Cardiac muscle cell (in vitro differentiated cells and primary cell): Measurements from ENCODE around the gene RAPH1. TPM values are rescaled to one million over a fixed set of nuclear protein-coding genes. Genes with fewer than 3 reads are reported as not detected.

ENCODE experiments used
- DNase-seq, 2 donors: peaks; one replicate each; pipeline versions ENCODE4 v3.0.0 to v3.0.0-alpha.2; 2010 to 2017; ENCODE audit warnings: low read depth in 1 of 2, low spot score in 1 of 2
- H3K27ac ChIP-seq: fragments of 200-600 bp; sonication (generic); 2 replicates; pipeline ENCODE4 v1.5.1; 2016
- H3K27me3 ChIP-seq: fragments of 200-600 bp; sonication (generic); 2 replicates; pipeline ENCODE4 v1.6.0; 2016; ENCODE audit warnings: control low read depth
- H3K36me3 ChIP-seq: fragments of 200-600 bp; sonication (generic); 2 replicates; pipeline ENCODE4 v1.5.1; 2016; ENCODE audit warnings: control low read depth
- H3K4me1 ChIP-seq: fragments of 200-600 bp; sonication (generic); 2 replicates; pipeline ENCODE4 v1.8.1; 2017; ENCODE audit warnings: low read depth, mild to moderate bottlenecking, mixed run types
- H3K4me3 ChIP-seq: fragments of 200-600 bp; sonication (generic); 2 replicates; pipeline ENCODE4 v1.5.1; 2016; ENCODE audit warnings: mild to moderate bottlenecking
- H3K9me3 ChIP-seq: fragments of 200-600 bp; sonication (generic); 2 replicates; pipeline ENCODE4 v1.5.1; 2017; ENCODE audit warnings: low read depth, mild to moderate bottlenecking, control low read depth
- CTCF ChIP-seq: IDR thresholded peaks from 2 replicates; pipeline ENCODE4 v1.5.1; 2012; ENCODE audit warnings: low read depth, mild to moderate bottlenecking, low read length
- polyA plus RNA-seq: library from polyadenylated mRNA; unstranded; fragments of >200 nt; fragmentation: Nextera tagmentation; extraction: Ambion mirVana; gene quantifications from 2 replicates; pipeline ENCODE4 v1.2.1, GENCODE V29; 2016
- total RNA-seq: library from RNA; depleted of rRNA; stranded (reverse); fragments of >200 nt; gene quantifications from 2 replicates; pipeline ENCODE4 v1.2.3, GENCODE V29; 2016

Gene RAPH1
- total and polyA plus RNA-seq, 2 experiments from 2014 or later, result 3.4 to 36.5 TPM

GRCh38 chr2:203354966-203355365 is 180.1 kb downstream of the RAPH1 start:
- H3K4me3 ChIP-seq, result no peak overlapping the region
- H3K4me1 ChIP-seq, result peaks cover 4% of the 10 kb centered on the region
- no peak for TF ChIP-seq CTCF
- H3K27me3 ChIP-seq, result no peaks in the 10 kb centered on the region
- no peak for DNase-seq
- no peaks in the 10 kb centered on the region for H3K36me3 ChIP-seq
- no peak overlapping the region for H3K27ac ChIP-seq
- H3K9me3 ChIP-seq, result no peaks in the 10 kb centered on the region

- H3K27ac ChIP-seq, result no peak overlapping the region
- H3K36me3 ChIP-seq, result no peaks in the 10 kb centered on the region
- no peak overlapping the region for H3K4me3 ChIP-seq
- peaks cover 4% of the 10 kb centered on the region for H3K4me1 ChIP-seq
- no peaks in the 10 kb centered on the region for H3K9me3 ChIP-seq
- no peak for DNase-seq
- no peaks in the 10 kb centered on the region for H3K27me3 ChIP-seq
- no peak for TF ChIP-seq CTCF
These were observed 182.4 kb downstream of the RAPH1 start for GRCh38 chr2:203352604-203353255.

- Histone ChIP-seq H3K27ac (peak overlapping the region; percentile 10), H3K27me3 (no peaks in the 10 kb centered on the region), H3K36me3 (no peaks in the 10 kb centered on the region), H3K4me3 (no peak overlapping the region), H3K9me3 (no peaks in the 10 kb centered on the region), H3K4me1 (peaks cover 17% of the 10 kb centered on the region)
- TF ChIP-seq CTCF, result no peak
- DNase-seq, result no peak
These were observed 187.7 kb downstream of the RAPH1 start for GRCh38 chr2:203347375-203347774.

- no peaks in the 10 kb centered on the region for H3K9me3 ChIP-seq
- H3K4me3 ChIP-seq, result no peak overlapping the region
These were observed 188.5 kb downstream of the RAPH1 start for GRCh38 chr2:203346612-203347011.

GRCh38 chr2:203344667-203345066 is 190.4 kb downstream of the RAPH1 start:
- no peaks in the 10 kb centered on the region for H3K36me3 ChIP-seq
- no peaks in the 10 kb centered on the region for H3K9me3 ChIP-seq
- H3K27ac ChIP-seq, result no peak overlapping the region
- no peaks in the 10 kb centered on the region for H3K27me3 ChIP-seq
- no peak for TF ChIP-seq CTCF
- peaks cover 23% of the 10 kb centered on the region for H3K4me1 ChIP-seq
- no peak for DNase-seq
- H3K4me3 ChIP-seq, result no peak overlapping the region

More at GRCh38 chr2:203346612-203347011, 188.5 kb downstream of the RAPH1 start:
- no peaks in the 10 kb centered on the region for H3K27me3 ChIP-seq
- no peak for DNase-seq
- TF ChIP-seq CTCF, result no peak
- H3K27ac ChIP-seq, result peak overlapping the region; percentile 10
- peaks cover 14% of the 10 kb centered on the region for H3K4me1 ChIP-seq
- H3K36me3 ChIP-seq, result no peaks in the 10 kb centered on the region

Other genes starting within 250 kb of the RAPH1 start
- gene ABI2, start 206.9 kb downstream of the RAPH1 start, total RNA-seq, result 63.5 and 76.8 TPM in 2 replicates
- gene ABI2, start 206.9 kb downstream of the RAPH1 start, polyA plus RNA-seq, result 49.8 and 77.3 TPM in 2 replicates
- gene CD28, start 171.3 kb upstream of the RAPH1 start, total RNA-seq, result not detected in 2 replicates
- gene CD28, start 171.3 kb upstream of the RAPH1 start, polyA plus RNA-seq, result not detected in 2 replicates